ENCODE measurements around the gene ADRA2A. TPM values are rescaled to one million over a fixed set of nuclear protein-coding genes. Genes with fewer than 3 reads are reported as not detected.

The ADRA2A gene
- total RNA-seq, 1 experiment from 2014 or later, result 1.7 TPM

GRCh38 chr10:111119637-111120036 is 42.8 kb downstream of the ADRA2A start:
- POLR2A ChIA-PET, result no interaction called here
- H3K4me1 Mint-ChIP-seq, result no peaks in the 10 kb centered on the region
- peaks cover 7% of the 10 kb centered on the region; the same call in 1 of the 2 replicates for H3K9me3 Mint-ChIP-seq
- DNase-seq (ENCODE audit: low spot score), result no peak
- H3K36me3 Mint-ChIP-seq, result no peaks in the 10 kb centered on the region
- no peak overlapping the region for H3K4me3 Mint-ChIP-seq
- TF ChIP-seq TP53 (CRISPR knock-in tag; IDR thresholded peaks at IDR 0.05), result no peak
- TF ChIP-seq, protein P1, sequence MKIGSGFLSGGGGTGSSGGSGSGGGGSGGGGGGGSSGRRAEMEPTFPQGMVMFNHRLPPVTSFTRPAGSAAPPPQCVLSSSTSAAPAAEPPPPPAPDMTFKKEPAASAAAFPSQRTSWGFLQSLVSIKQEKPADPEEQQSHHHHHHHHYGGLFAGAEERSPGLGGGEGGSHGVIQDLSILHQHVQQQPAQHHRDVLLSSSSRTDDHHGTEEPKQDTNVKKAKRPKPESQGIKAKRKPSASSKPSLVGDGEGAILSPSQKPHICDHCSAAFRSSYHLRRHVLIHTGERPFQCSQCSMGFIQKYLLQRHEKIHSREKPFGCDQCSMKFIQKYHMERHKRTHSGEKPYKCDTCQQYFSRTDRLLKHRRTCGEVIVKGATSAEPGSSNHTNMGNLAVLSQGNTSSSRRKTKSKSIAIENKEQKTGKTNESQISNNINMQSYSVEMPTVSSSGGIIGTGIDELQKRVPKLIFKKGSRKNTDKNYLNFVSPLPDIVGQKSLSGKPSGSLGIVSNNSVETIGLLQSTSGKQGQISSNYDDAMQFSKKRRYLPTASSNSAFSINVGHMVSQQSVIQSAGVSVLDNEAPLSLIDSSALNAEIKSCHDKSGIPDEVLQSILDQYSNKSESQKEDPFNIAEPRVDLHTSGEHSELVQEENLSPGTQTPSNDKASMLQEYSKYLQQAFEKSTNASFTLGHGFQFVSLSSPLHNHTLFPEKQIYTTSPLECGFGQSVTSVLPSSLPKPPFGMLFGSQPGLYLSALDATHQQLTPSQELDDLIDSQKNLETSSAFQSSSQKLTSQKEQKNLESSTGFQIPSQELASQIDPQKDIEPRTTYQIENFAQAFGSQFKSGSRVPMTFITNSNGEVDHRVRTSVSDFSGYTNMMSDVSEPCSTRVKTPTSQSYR (CRISPR knock-in tag; IDR thresholded peaks at IDR 0.05), result no peak
- TF ChIP-seq CTCF (IDR thresholded peaks at IDR 0.05), result no peak
- TF ChIP-seq, protein P2, sequence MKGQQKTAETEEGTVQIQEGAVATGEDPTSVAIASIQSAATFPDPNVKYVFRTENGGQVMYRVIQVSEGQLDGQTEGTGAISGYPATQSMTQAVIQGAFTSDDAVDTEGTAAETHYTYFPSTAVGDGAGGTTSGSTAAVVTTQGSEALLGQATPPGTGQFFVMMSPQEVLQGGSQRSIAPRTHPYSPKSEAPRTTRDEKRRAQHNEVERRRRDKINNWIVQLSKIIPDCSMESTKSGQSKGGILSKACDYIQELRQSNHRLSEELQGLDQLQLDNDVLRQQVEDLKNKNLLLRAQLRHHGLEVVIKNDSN (CRISPR knock-in tag; IDR thresholded peaks at IDR 0.05), result no peak
- no peak for TF ChIP-seq KAT7 (CRISPR knock-in tag; IDR thresholded peaks at IDR 0.05; ENCODE audit: borderline replicate concordance)
- no peak for TF ChIP-seq PRRX2 (CRISPR knock-in tag; IDR thresholded peaks at IDR 0.05)
- no peak for TF ChIP-seq ZMAT4 (CRISPR knock-in tag; IDR thresholded peaks at IDR 0.05)
- no peak for TF ChIP-seq ATF3 (CRISPR knock-in tag; conservative IDR thresholded peaks at IDR 0.05)
- TF ChIP-seq FOXP1 (CRISPR knock-in tag; IDR thresholded peaks at IDR 0.05; ENCODE audit: borderline replicate concordance), result no peak
- TF ChIP-seq MLX (CRISPR knock-in tag; IDR thresholded peaks at IDR 0.05), result no peak
- no peak for TF ChIP-seq TCF7 (CRISPR knock-in tag; IDR thresholded peaks at IDR 0.05; ENCODE audit: low read depth)
- no peak overlapping the region; the same call in 1 of the 2 replicates for H3K27ac Mint-ChIP-seq
- CTCF ChIA-PET, result interaction anchor here (1.2 kb wide), 1 partner anchor 18 kb away, joined by 3 read pairs; no protein-coding TSS in a partner anchor
- ATAC-seq, result no peak
- H3K27me3 Mint-ChIP-seq (ENCODE audit: low read depth), result no peaks in the 10 kb centered on the region

- ChIA-PET POLR2A (no interaction called here), CTCF (no interaction called here)
- no peak overlapping the region for H3K27ac Mint-ChIP-seq
- TF ChIP-seq USF2 (CRISPR knock-in tag; IDR thresholded peaks at IDR 0.05), result no peak
- no peak for TF ChIP-seq SP1 (CRISPR knock-in tag; conservative IDR thresholded peaks at IDR 0.05)
- TF ChIP-seq, protein P3, sequence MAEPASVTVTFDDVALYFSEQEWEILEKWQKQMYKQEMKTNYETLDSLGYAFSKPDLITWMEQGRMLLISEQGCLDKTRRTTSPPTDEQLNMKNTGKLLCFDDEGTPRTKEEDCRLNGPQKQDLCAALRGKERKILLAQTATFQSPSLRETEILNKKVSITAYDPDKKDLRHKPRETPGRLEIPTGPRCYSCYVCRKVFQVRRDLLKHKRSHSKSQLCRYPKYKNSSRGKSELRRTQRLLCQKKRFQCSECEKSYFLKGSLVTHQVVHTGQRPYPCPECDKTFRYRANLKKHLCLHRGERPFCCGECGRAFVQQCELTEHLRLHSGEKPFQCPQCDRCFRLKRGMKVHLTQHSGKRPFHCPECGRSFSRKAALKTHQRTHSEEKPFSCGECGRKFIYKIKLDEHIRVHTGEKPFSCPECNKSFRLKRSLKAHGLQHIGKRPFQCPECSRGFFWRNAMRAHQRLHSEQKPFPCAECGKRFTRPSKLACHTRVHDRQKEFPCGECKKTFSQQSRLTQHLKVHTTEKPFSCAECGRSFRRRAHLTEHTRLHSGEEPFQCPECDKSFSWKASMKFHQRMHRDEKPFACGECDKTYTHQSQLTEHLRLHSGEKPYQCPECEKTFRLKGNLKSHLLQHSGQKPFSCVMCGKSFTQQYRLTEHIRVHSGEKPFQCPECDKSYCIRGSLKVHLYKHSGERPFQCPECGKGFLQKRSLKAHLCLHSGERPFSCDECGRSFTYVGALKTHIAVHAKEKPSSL (CRISPR knock-in tag; conservative IDR thresholded peaks at IDR 0.05), result no peak
- no peak for TF ChIP-seq MAX (CRISPR knock-in tag; IDR thresholded peaks at IDR 0.05)
- TF ChIP-seq CREB1 (CRISPR knock-in tag; IDR thresholded peaks at IDR 0.05), result no peak
- TF ChIP-seq NR1H2 (CRISPR knock-in tag; IDR thresholded peaks at IDR 0.05), result no peak
- TF ChIP-seq, protein P1 (CRISPR knock-in tag; IDR thresholded peaks at IDR 0.05), result no peak
- TF ChIP-seq IRF2 (CRISPR knock-in tag; IDR thresholded peaks at IDR 0.05; ENCODE audit: borderline replicate concordance, low read depth), result no peak
- H3K4me1 Mint-ChIP-seq, result no peaks in the 10 kb centered on the region
- H3K9me3 Mint-ChIP-seq, result peaks cover 11% of the 10 kb centered on the region
- H3K4me3 Mint-ChIP-seq, result no peak overlapping the region
- DNase-seq (ENCODE audit: low spot score) (no peak), ATAC-seq (no peak)
- no peaks in the 10 kb centered on the region for H3K27me3 Mint-ChIP-seq (ENCODE audit: low read depth)
- H3K36me3 Mint-ChIP-seq, result no peaks in the 10 kb centered on the region
These were observed 45.3 kb downstream of the ADRA2A start for GRCh38 chr10:111122127-111122526.
